Neural progenitor cell (in vitro differentiated cells): ENCODE measurements around the gene SUMF1. TPM values are rescaled to one million over a fixed set of nuclear protein-coding genes. Genes with fewer than 3 reads are reported as not detected.

Experiments used
- DNase-seq: peaks from one replicate; pipeline ENCODE4 v3.0.0-alpha.2; 2016; ENCODE audit warnings: low spot score
- H2AFZ ChIP-seq: fragments of 200-600 bp; sonication (generic); replicated peaks from 2 replicates; pipeline ENCODE4 v1.6.1; 2016; ENCODE audit warnings: antibody characterized with exemption
- H3F3A ChIP-seq: fragments of 200-600 bp; sonication (generic); 2 replicates; pipeline ENCODE4 v1.6.1; 2016; ENCODE audit warnings: antibody characterized with exemption, low read depth
- H3K27ac ChIP-seq: fragments of 200-600 bp; sonication (generic); 2 replicates; pipeline ENCODE4 v1.5.1; 2016; ENCODE audit warnings: mild to moderate bottlenecking
- H3K27me3 ChIP-seq: fragments of 200-600 bp; sonication (generic); 2 replicates; pipeline ENCODE4 v1.6.1; 2016; ENCODE audit warnings: mild to moderate bottlenecking, moderate library complexity
- H3K36me3 ChIP-seq: fragments of 200-600 bp; sonication (generic); 2 replicates; pipeline ENCODE4 v1.5.1; 2016
- H3K4me1 ChIP-seq: fragments of 200-600 bp; sonication (generic); 2 replicates; pipeline ENCODE4 v1.6.1; 2016; ENCODE audit warnings: mixed run types
- H3K4me2 ChIP-seq: fragments of 200-600 bp; sonication (generic); 2 replicates; pipeline ENCODE4 v1.6.1; 2016
- H3K4me3 ChIP-seq: fragments of 200-600 bp; sonication (generic); 2 replicates; pipeline ENCODE4 v1.5.1; 2016
- H3K79me2 ChIP-seq: fragments of 200-600 bp; sonication (generic); 2 replicates; pipeline ENCODE4 v1.6.1; 2016; ENCODE audit warnings: low read depth
- H3K9ac ChIP-seq: fragments of 200-600 bp; sonication (generic); 2 replicates; pipeline ENCODE4 v1.6.1; 2016
- H3K9me3 ChIP-seq: fragments of 200-600 bp; sonication (generic); 2 replicates; pipeline ENCODE4 v1.5.1; 2016; ENCODE audit warnings: low read depth
- H4K20me1 ChIP-seq: fragments of 200-600 bp; sonication (generic); 2 replicates; pipeline ENCODE4 v1.6.1; 2016; ENCODE audit warnings: low read depth
- H3K27ac Mint-ChIP-seq: 3 replicates; pipeline ENCODE4 v1.8.0; 2021; ENCODE audit warnings: mixed read lengths
- H3K27me3 Mint-ChIP-seq: 2 replicates; pipeline ENCODE4 v1.8.0; 2022; ENCODE audit warnings: low read depth, mild to moderate bottlenecking, inconsistent platforms, moderate library complexity, mixed read lengths; ENCODE audit not compliant: insufficient read depth
- H3K36me3 Mint-ChIP-seq: 3 replicates; pipeline ENCODE4 v1.8.0; 2021; ENCODE audit warnings: mixed read lengths
- H3K4me1 Mint-ChIP-seq: 3 replicates; pipeline ENCODE4 v1.8.0; 2021; ENCODE audit warnings: mixed read lengths
- H3K4me3 Mint-ChIP-seq: 3 replicates; pipeline ENCODE4 v1.8.0; 2021; ENCODE audit warnings: mild to moderate bottlenecking, moderate library complexity, mixed read lengths
- H3K9me3 Mint-ChIP-seq: 3 replicates; pipeline ENCODE4 v1.8.0; 2020; ENCODE audit warnings: mixed read lengths
- CTCF ChIP-seq: fragments of 200-600 bp; sonication (generic); IDR thresholded peaks from 2 replicates; pipeline ENCODE4 v1.5.1; 2017; ENCODE audit warnings: antibody characterized with exemption, mild to moderate bottlenecking
- EZH2 ChIP-seq: fragments of 200-600 bp; sonication (generic); IDR thresholded peaks from 2 replicates; pipeline ENCODE4 v1.6.1; 2017; ENCODE audit warnings: antibody characterized with exemption, mild to moderate bottlenecking, moderate library complexity
- EZH2phosphoT487 ChIP-seq: fragments of 200-600 bp; sonication (generic); IDR thresholded peaks from 2 replicates; pipeline ENCODE4 v1.6.1; 2017; ENCODE audit warnings: antibody characterized with exemption
- total RNA-seq: library from RNA; depleted of rRNA; stranded (reverse); fragments of >200 nt; gene quantifications from 2 replicates; pipeline ENCODE4 v1.2.3, GENCODE V29; 2015; ENCODE audit warnings: low replicate concordance

SUMF1 gene
- total RNA-seq, 1 donor from 2014 or later: 10.6 TPM

GRCh38 chr3:4387210-4388204 is 79.6 kb downstream of the SUMF1 start:
- Histone ChIP-seq H3K27me3 (no peaks in the 10 kb centered on the region), H3F3A (no peaks in the 10 kb centered on the region), H3K9ac (no peak overlapping the region), H3K4me1 (peaks cover 10% of the 10 kb centered on the region), H3K9me3 (no peaks in the 10 kb centered on the region), H4K20me1 (no peaks in the 10 kb centered on the region), H2AFZ (no peak overlapping the region), H3K79me2 (no peaks in the 10 kb centered on the region), H3K4me2 (no peak overlapping the region), H3K27ac (no peak overlapping the region), H3K4me3 (no peak overlapping the region), H3K36me3 (no peaks in the 10 kb centered on the region)
- no peaks in the 10 kb centered on the region for H3K36me3 Mint-ChIP-seq
- H3K9me3 Mint-ChIP-seq: no peaks in the 10 kb centered on the region
- no peak overlapping the region for H3K27ac Mint-ChIP-seq
- TF ChIP-seq CTCF (no peak), EZH2phosphoT487 (no peak), EZH2 (no peak)
- no peaks in the 10 kb centered on the region for H3K27me3 Mint-ChIP-seq
- no peak for DNase-seq
- peaks cover 7% of the 10 kb centered on the region for H3K4me1 Mint-ChIP-seq
- H3K4me3 Mint-ChIP-seq: no peak overlapping the region

GRCh38 chr3:4385201-4385600 is 81.9 kb downstream of the SUMF1 start:
- no peaks in the 10 kb centered on the region for H3K27me3 ChIP-seq
- H3F3A ChIP-seq: no peaks in the 10 kb centered on the region
- H3K4me3 ChIP-seq: no peak overlapping the region
- no peaks in the 10 kb centered on the region for H3K9me3 ChIP-seq
- peaks cover 9% of the 10 kb centered on the region for H3K4me1 ChIP-seq
- no peaks in the 10 kb centered on the region for H3K36me3 ChIP-seq
- no peaks in the 10 kb centered on the region for H3K79me2 ChIP-seq
- no peak overlapping the region for H3K27ac ChIP-seq
- DNase-seq: no peak
- no peak overlapping the region for H3K4me2 ChIP-seq
- no peak overlapping the region for H3K9ac ChIP-seq
- Mint-ChIP-seq H3K4me1 (peaks cover 7% of the 10 kb centered on the region), H3K4me3 (no peak overlapping the region), H3K27ac (no peak overlapping the region), H3K27me3 (no peaks in the 10 kb centered on the region), H3K9me3 (no peaks in the 10 kb centered on the region), H3K36me3 (no peaks in the 10 kb centered on the region)
- no peaks in the 10 kb centered on the region for H4K20me1 ChIP-seq
- TF ChIP-seq EZH2phosphoT487 (no peak), EZH2 (no peak), CTCF (no peak)
- H2AFZ ChIP-seq: no peak overlapping the region

GRCh38 chr3:4380013-4380412 is 87.1 kb downstream of the SUMF1 start:
- no peak overlapping the region for H3K4me3 ChIP-seq
- H3K27me3 ChIP-seq: no peaks in the 10 kb centered on the region
- Mint-ChIP-seq H3K27me3 (no peaks in the 10 kb centered on the region), H3K9me3 (no peaks in the 10 kb centered on the region), H3K4me1 (no peaks in the 10 kb centered on the region), H3K27ac (no peak overlapping the region), H3K4me3 (no peak overlapping the region), H3K36me3 (no peaks in the 10 kb centered on the region)
- DNase-seq: no peak
- no peaks in the 10 kb centered on the region for H3K9me3 ChIP-seq
- no peak overlapping the region for H3K27ac ChIP-seq
- H3K4me2 ChIP-seq: no peak overlapping the region
- H3K79me2 ChIP-seq: no peaks in the 10 kb centered on the region
- no peaks in the 10 kb centered on the region for H3K4me1 ChIP-seq
- no peak overlapping the region for H2AFZ ChIP-seq
- no peak overlapping the region for H3K9ac ChIP-seq
- H3K36me3 ChIP-seq: no peaks in the 10 kb centered on the region
- TF ChIP-seq EZH2phosphoT487 (no peak), CTCF (no peak), EZH2 (no peak)
- no peaks in the 10 kb centered on the region for H3F3A ChIP-seq
- no peaks in the 10 kb centered on the region for H4K20me1 ChIP-seq
